Spleen (tissue), 11 donors: ENCODE results near the gene RYR2. TPM values are rescaled to one million over a fixed set of nuclear protein-coding genes. Genes with fewer than 3 reads are reported as not detected.

Experiments used
- DNase-seq: peaks from one replicate; pipeline ENCODE4 v3.0.0-alpha.2; 2020
- H3K27ac ChIP-seq, 8 donors: fragments of 200-600 bp; sonication (generic) in 7 of 8; 1 replicate in 4 of 8; 2 replicates in 4 of 8; pipeline versions ENCODE4 v1.5.0 to v1.8.0; 2016 to 2021; ENCODE audit warnings: inconsistent platforms in 4 of 8, mild to moderate bottlenecking in 4 of 8, moderate library complexity in 1 of 8
- H3K27me3 ChIP-seq, 7 donors: fragments of 200-600 bp; sonication (generic) in 6 of 7; replicated peaks in 1 of 7; 1 replicate in 4 of 7; 2 replicates in 3 of 7; pipeline versions ENCODE4 v1.5.0 to v1.8.0; 2016 to 2021; ENCODE audit warnings: inconsistent platforms in 3 of 7, mild to moderate bottlenecking in 1 of 7
- H3K36me3 ChIP-seq, 6 donors: fragments of 200-600 bp; sonication (generic) in 5 of 6; 1 replicate in 4 of 6; 2 replicates in 2 of 6; pipeline versions ENCODE4 v1.5.0 to v1.8.0; 2016 to 2021; ENCODE audit warnings: inconsistent platforms in 2 of 6
- H3K4me1 ChIP-seq, 6 donors: fragments of 200-600 bp; sonication (generic) in 5 of 6; 1 replicate in 3 of 6; 2 replicates in 3 of 6; pipeline versions ENCODE4 v1.5.0 to v1.8.0; 2016 to 2021; ENCODE audit warnings: inconsistent platforms in 3 of 6
- H3K4me3 ChIP-seq, 8 donors: fragments of 200-600 bp; sonication (generic) in 7 of 8; 1 replicate in 4 of 8; 2 replicates in 4 of 8; pipeline versions ENCODE4 v1.5.0 to v1.8.0; 2016 to 2021; ENCODE audit warnings: inconsistent platforms in 4 of 8, mild to moderate bottlenecking in 4 of 8, moderate library complexity in 2 of 8
- H3K9me3 ChIP-seq, 8 donors: fragments of 200-600 bp; sonication (generic) in 7 of 8; 1 replicate in 4 of 8; 2 replicates in 4 of 8; pipeline versions ENCODE4 v1.5.0 to v1.8.0; 2016 to 2021; ENCODE audit warnings: inconsistent platforms in 4 of 8
- POLR2A ChIP-seq, 3 donors: fragments of 450-650 bp; IDR thresholded peaks; one replicate each; pipeline ENCODE4 v1.5.1; 2017; ENCODE audit warnings: antibody characterized with exemption in 3 of 3, mild to moderate bottlenecking in 1 of 3
- POLR2AphosphoS5 ChIP-seq, 3 donors: sonication (generic); formaldehyde crosslinking; IDR thresholded peaks; one replicate each; pipeline ENCODE4 v1.5.1; 2017; ENCODE audit warnings: antibody characterized with exemption in 3 of 3
- WGBS, 5 donors: extraction: QIAGEN DNeasy Blood & Tissue Kit in 3 of 5; methylation state at CpG; one replicate each; pipeline versions ENCODE4 v1.1.5 to v1.1.7; 2013 to 2018; 5-methylcytosine and 5-hydroxymethylcytosine counted together
- intact Hi-C: fragments of 100-400 bp; cut with DNase I; formaldehyde crosslinking; loops from one replicate; pipeline ENCODE4 v1.15.0; 2023; ENCODE audit warnings: low total_unique reads
- polyA plus RNA-seq, 3 donors: library from polyadenylated mRNA; stranded (reverse); fragments of 200-250 nt; gene quantifications; one replicate each; pipeline ENCODE4 v1.2.1, GENCODE V29; 2013
- total RNA-seq, 7 donors: library from RNA; depleted of rRNA in 3 of 7; stranded (reverse); fragments of >200 nt in 3 of 7; fragmentation: NEBNext Ultra II Directional in 4 of 7; extraction: Animal tissue kit (Norgen Biotek cat#: 25700) in 4 of 7; gene quantifications; one replicate each; pipeline versions ENCODE4 v1.1.0 to v1.2.1, GENCODE V29; 2016 to 2021
- TF ChIP-seq, protein P1 (sequence below), 11 experiments: fragments of 200-600 bp in 7 of 11; fragments of 450-650 bp in 4 of 11; sonication (generic) in 4 of 11; IDR thresholded peaks in 8 of 11; conservative IDR thresholded peaks in 3 of 11; 1 replicate in 7 of 11; 2 replicates in 4 of 11; pipeline versions ENCODE4 v1.4.0 to v1.8.0; 2016 to 2021; ENCODE audit warnings: antibody characterized with exemption in 11 of 11, inconsistent platforms in 4 of 11, mild to moderate bottlenecking in 1 of 11
- donor health status: healthy with polysubstance abuse.
- donor health status: DM: no; HTN: no; CAD: no; lungs with moderate emphysema.
- donor health status: DM: no; HTN: no; CAD: no.
- donor health status: Bipolar disorder and iron deficiency.
- donor health status: healthy.
- donor health status: DM: no; HTN: no; CAD: no.
- donor health status: DM: yes; HTN: yes; CAD: no.

RYR2 gene
- total and polyA plus RNA-seq, 10 donors, result 0.12 to 7.1 (median 3.7) TPM

DNA sequence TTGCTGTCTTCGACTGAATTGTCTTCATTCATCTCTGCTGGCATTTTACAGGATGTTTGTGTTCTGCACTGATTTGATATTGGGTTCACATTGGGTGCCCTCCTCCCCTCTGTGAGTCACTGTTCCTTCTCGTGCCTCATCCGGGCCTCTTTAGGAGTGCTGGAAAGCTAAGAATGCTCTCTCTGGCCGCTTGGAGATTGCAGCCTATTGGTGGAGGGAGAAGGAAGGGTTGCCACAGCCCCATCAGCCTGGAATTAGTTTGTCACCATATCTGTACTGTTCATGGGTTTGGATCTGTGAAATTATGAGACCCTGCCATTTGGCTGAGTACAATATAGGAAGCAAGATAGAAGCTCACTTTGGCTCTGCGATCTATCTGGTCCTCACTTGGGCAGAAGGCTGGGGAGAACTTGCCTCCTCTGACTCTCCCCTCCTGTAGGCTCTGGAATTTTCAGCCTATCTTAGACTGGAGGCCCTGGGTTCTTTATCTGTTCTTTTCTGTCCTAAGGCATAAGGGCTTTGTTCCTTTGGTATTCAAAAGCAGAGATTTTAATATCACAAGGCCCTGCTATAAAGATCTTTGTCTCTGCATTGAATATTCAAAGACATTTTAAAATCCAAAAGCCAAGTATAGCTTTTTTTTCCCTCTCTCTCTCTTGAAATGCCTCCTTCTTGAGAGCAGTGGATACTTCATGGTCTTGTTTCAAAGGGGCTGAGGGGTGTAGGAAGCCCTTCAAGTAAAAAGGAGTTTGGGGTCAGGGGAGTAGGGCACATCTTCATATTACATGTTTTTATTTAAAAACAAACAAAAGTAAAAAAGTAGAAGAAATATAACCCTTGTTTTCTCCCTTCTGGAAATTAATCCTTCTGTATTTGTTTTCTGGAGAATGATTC is 500.8 kb downstream of the RYR2 start:
- 63 to 79% (median 70%) methylated on average over 5 of the region's 5 CpGs for WGBS, 5 donors
- intact Hi-C loops, result loop anchor here (10.0 kb wide), 1 partner anchor 798 kb away; no protein-coding TSS in a partner anchor

DNA sequence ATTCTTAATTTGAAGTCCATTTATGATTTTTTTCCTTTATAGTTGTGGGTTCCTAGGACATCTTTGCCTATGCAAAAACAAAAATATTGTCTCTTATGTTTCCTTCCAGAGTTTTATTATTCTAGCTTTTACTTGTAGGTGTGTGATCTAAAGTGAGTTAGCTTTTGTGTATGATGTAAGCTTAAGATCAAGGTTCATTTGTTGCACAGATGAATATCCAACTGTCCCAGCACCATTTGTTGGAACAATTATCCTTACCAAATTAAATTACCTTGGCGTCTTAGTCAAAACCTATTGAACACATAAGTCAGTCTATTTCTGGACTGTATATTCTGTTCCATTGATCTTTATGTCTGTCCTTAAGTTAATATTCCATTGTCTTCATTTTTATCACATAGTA is 511.1 kb downstream of the RYR2 start:
- intact Hi-C loops, result no loop called here
- H3K4me3 ChIP-seq, result no peak overlapping the region
- H3K4me1 ChIP-seq, result no peaks in the 10 kb centered on the region
- no peaks in the 10 kb centered on the region for H3K36me3 ChIP-seq
- TF ChIP-seq POLR2A (IDR thresholded peaks at IDR 0.05) (no peak), POLR2AphosphoS5 (IDR thresholded peaks at IDR 0.05) (no peak)
- TF ChIP-seq, protein P1, sequence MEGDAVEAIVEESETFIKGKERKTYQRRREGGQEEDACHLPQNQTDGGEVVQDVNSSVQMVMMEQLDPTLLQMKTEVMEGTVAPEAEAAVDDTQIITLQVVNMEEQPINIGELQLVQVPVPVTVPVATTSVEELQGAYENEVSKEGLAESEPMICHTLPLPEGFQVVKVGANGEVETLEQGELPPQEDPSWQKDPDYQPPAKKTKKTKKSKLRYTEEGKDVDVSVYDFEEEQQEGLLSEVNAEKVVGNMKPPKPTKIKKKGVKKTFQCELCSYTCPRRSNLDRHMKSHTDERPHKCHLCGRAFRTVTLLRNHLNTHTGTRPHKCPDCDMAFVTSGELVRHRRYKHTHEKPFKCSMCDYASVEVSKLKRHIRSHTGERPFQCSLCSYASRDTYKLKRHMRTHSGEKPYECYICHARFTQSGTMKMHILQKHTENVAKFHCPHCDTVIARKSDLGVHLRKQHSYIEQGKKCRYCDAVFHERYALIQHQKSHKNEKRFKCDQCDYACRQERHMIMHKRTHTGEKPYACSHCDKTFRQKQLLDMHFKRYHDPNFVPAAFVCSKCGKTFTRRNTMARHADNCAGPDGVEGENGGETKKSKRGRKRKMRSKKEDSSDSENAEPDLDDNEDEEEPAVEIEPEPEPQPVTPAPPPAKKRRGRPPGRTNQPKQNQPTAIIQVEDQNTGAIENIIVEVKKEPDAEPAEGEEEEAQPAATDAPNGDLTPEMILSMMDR (IDR thresholded peaks at IDR 0.05 in 8 of 11, conservative IDR thresholded peaks at IDR 0.05 in 3 of 11), result no peak
- 88 to 98% (median 94%) methylated on average over 1 of the region's 1 CpG for WGBS, 5 donors
- H3K9me3 ChIP-seq, result peaks cover 0 to 3% (median 0%) of the 10 kb centered on the region in 8 donors
- no peak for DNase-seq
- no peak overlapping the region for H3K27ac ChIP-seq
- H3K27me3 ChIP-seq, result no peaks in the 10 kb centered on the region

More for the DNA sequence above, 500.8 kb downstream of the RYR2 start:
- no peak for DNase-seq
- H3K27me3 ChIP-seq, result no peaks in the 10 kb centered on the region
- TF ChIP-seq, protein P1 (IDR thresholded peaks at IDR 0.05 in 8 of 11, conservative IDR thresholded peaks at IDR 0.05 in 3 of 11), result no peak
- TF ChIP-seq POLR2A (IDR thresholded peaks at IDR 0.05) (no peak), POLR2AphosphoS5 (IDR thresholded peaks at IDR 0.05) (no peak)
- no peaks in the 10 kb centered on the region for H3K36me3 ChIP-seq
- H3K4me1 ChIP-seq, result no peaks in the 10 kb centered on the region
- H3K27ac ChIP-seq, result no peak overlapping the region
- no peaks in the 10 kb centered on the region for H3K9me3 ChIP-seq
- no peak overlapping the region for H3K4me3 ChIP-seq

DNA sequence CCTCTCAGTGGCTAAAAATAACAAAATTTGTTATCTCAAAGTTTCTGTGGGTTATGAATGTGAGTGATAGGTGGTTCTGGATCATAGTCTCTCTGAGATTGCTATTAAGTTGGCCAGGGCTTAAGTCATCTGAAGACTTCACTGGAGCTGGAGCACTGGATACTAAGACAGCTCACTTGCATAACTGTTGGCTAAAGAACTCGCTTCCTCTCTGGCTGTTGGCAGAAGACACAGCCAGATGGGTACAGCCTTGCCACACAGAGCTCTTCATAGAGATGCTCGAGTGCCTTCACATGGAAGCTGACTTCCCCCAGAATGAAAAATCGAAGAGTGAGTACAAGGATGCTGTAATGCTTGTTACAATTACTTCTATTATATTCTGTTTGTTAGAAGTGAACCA is 514.9 kb downstream of the RYR2 start:
- no peak overlapping the region for H3K4me3 ChIP-seq
- intact Hi-C loops, result no loop called here
- H3K36me3 ChIP-seq, result no peaks in the 10 kb centered on the region
- no peak for TF ChIP-seq POLR2A (IDR thresholded peaks at IDR 0.05)
- TF ChIP-seq, protein P1 (IDR thresholded peaks at IDR 0.05 in 8 of 11, conservative IDR thresholded peaks at IDR 0.05 in 3 of 11), result no peak
- TF ChIP-seq POLR2AphosphoS5 (IDR thresholded peaks at IDR 0.05), result no peak
- DNase-seq, result no peak
- H3K9me3 ChIP-seq, result peaks cover 0 to 8% (median 0%) of the 10 kb centered on the region in 8 donors
- no peak overlapping the region for H3K27ac ChIP-seq
- 67 to 81% (median 73%) methylated on average over 3 of the region's 3 CpGs for WGBS, 5 donors
- H3K4me1 ChIP-seq, result no peaks in the 10 kb centered on the region
- no peaks in the 10 kb centered on the region for H3K27me3 ChIP-seq

DNA sequence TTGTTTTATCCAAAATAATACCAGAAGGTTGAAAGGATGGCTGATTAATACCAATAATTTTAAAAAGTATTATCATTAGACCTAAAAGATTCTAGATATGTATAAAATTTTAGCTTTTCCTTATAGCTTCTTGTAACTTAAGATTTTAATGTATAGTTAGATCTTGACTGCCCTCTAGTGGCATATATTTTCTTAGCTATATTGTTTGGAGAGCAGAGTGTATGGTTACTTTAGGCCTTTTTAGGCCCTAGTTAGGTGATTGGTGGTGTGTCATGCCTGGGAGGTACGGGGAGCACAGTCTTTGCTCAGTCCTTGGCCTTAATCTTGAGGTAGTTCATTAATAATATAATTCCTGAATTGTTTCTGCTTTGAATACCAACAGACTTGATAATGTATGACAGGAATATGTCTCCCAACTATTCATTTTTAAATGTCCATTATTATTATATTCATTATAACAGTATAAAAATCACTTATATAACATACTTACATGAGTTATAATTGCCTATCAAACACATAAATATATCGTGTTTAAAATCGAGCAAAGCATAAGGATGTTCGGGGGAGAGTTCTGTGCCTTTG is 520.3 kb downstream of the RYR2 start:
- intact Hi-C loops, result no loop called here
- no peak for DNase-seq
- TF ChIP-seq POLR2AphosphoS5 (IDR thresholded peaks at IDR 0.05) (no peak), POLR2A (IDR thresholded peaks at IDR 0.05) (no peak)
- TF ChIP-seq, protein P1 (IDR thresholded peaks at IDR 0.05 in 8 of 11, conservative IDR thresholded peaks at IDR 0.05 in 3 of 11), result peak in 9 of 11 experiments; percentile 15 to 66 (median 59)
- Histone ChIP-seq H3K36me3 (no peaks in the 10 kb centered on the region), H3K27ac (no peak overlapping the region), H3K4me1 (no peaks in the 10 kb centered on the region), H3K27me3 (no peaks in the 10 kb centered on the region), H3K9me3 (peaks cover 0 to 8% (median 0%) of the 10 kb centered on the region in 8 donors), H3K4me3 (no peak overlapping the region)
- WGBS, 5 donors, result 52 to 67% (median 63%) methylated on average over 4 of the region's 4 CpGs
